22Rv1 (cell line): Measurements from ENCODE around the gene DMD.

ENCODE experiments used
- ZFX ChIP-seq: fragments of 450-650 bp; IDR thresholded peaks from 2 replicates; pipeline ENCODE4 v1.6.1; 2017; ENCODE audit warnings: antibody characterized with exemption, borderline replicate concordance
- TF ChIP-seq, protein P1 (sequence below): fragments of 450-650 bp; IDR thresholded peaks from 2 replicates; pipeline ENCODE4 v1.5.1; 2017; ENCODE audit warnings: mild to moderate bottlenecking

GRCh38 chrX:32087663-32088062, 1123.7 kb downstream of the DMD start:
- TF ChIP-seq, protein P1, sequence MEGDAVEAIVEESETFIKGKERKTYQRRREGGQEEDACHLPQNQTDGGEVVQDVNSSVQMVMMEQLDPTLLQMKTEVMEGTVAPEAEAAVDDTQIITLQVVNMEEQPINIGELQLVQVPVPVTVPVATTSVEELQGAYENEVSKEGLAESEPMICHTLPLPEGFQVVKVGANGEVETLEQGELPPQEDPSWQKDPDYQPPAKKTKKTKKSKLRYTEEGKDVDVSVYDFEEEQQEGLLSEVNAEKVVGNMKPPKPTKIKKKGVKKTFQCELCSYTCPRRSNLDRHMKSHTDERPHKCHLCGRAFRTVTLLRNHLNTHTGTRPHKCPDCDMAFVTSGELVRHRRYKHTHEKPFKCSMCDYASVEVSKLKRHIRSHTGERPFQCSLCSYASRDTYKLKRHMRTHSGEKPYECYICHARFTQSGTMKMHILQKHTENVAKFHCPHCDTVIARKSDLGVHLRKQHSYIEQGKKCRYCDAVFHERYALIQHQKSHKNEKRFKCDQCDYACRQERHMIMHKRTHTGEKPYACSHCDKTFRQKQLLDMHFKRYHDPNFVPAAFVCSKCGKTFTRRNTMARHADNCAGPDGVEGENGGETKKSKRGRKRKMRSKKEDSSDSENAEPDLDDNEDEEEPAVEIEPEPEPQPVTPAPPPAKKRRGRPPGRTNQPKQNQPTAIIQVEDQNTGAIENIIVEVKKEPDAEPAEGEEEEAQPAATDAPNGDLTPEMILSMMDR: no peak
- no peak for TF ChIP-seq ZFX
